Ovary (tissue), 3 donors: Measurements from ENCODE around the gene MAPKAP1.

ENCODE experiments used
- EP300 ChIP-seq: sonication (generic); formaldehyde crosslinking; IDR thresholded peaks from one replicate; pipeline ENCODE4 v1.6.1; 2017; ENCODE audit warnings: antibody characterized with exemption
- POLR2A ChIP-seq: fragments of 450-650 bp; IDR thresholded peaks from one replicate; pipeline ENCODE4 v1.6.1; 2017; ENCODE audit warnings: antibody characterized with exemption, mild to moderate bottlenecking, moderate library complexity
- TF ChIP-seq, protein P1 (sequence below), 3 donors: fragments of 450-650 bp in 2 of 3; fragments of 200-600 bp in 1 of 3; IDR thresholded peaks; one replicate each; pipeline versions ENCODE4 v1.5.1 to v1.8.0; 2016 to 2022; ENCODE audit warnings: antibody characterized with exemption in 3 of 3, mild to moderate bottlenecking in 1 of 3
- donor health status: DM: no; HTN: no; CAD: no.

DNA sequence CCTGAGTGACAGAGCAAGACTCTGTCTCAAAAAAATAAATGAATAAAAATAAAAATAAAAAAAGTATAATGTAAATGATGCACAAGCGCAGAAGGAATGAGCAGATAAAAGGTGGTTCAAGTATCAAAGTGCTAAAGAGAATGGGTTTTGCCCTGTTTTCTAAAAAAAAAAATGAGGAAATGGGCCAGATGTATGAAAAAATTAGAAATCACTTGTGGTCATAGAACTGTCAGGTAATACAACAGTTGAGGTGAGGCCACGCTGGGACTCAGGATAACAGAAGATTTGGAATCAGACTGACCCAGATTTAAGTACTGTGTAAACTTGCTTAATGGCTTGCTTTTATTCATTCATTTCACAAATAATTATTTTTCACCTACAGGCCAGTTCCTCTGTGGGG lies 69.8 kb downstream of the MAPKAP1 start:
- TF ChIP-seq POLR2A (no peak), EP300 (no peak)
- TF ChIP-seq, protein P1, sequence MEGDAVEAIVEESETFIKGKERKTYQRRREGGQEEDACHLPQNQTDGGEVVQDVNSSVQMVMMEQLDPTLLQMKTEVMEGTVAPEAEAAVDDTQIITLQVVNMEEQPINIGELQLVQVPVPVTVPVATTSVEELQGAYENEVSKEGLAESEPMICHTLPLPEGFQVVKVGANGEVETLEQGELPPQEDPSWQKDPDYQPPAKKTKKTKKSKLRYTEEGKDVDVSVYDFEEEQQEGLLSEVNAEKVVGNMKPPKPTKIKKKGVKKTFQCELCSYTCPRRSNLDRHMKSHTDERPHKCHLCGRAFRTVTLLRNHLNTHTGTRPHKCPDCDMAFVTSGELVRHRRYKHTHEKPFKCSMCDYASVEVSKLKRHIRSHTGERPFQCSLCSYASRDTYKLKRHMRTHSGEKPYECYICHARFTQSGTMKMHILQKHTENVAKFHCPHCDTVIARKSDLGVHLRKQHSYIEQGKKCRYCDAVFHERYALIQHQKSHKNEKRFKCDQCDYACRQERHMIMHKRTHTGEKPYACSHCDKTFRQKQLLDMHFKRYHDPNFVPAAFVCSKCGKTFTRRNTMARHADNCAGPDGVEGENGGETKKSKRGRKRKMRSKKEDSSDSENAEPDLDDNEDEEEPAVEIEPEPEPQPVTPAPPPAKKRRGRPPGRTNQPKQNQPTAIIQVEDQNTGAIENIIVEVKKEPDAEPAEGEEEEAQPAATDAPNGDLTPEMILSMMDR (IDR thresholded peaks at IDR 0.05) = no peak
